CD4-positive, alpha-beta T cell treated with Interleukin-15 for 1 hour (primary cell): ENCODE measurements around the gene FAM110D.

Experiments
- DNase-seq: peaks from one replicate; pipeline ENCODE4 v3.0.0-alpha.2; 2020

FAM110D gene

GRCh38 chr1:26158908-26159742 is at the start of gene FAM110D:
TSS of gene FAM110D (plus strand) at chr1:26159079. CDS start at chr1:26161292, 2,213 bp downstream.
- no peak for DNase-seq

- DNase-seq: no peak
Observed at GRCh38 chr1:26109229-26110164, 49.4 kb upstream of the FAM110D start.

GRCh38 chr1:26110731-26111529 is 47.9 kb upstream of the FAM110D start:
- DNase-seq: peak; percentile 69

- peak; percentile 94 for DNase-seq
Observed at GRCh38 chr1:26111530-26112406, 47.1 kb upstream of the FAM110D start, which contains the start of gene PDIK1L. TSS of gene PDIK1L (plus strand) at chr1:26111824. CDS start at chr1:26114309, 2,485 bp downstream.

GRCh38 chr1:26112407-26112775 is 46.5 kb upstream of the FAM110D start:
- no peak for DNase-seq

GRCh38 chr1:26114165-26114927 is 44.5 kb upstream of the FAM110D start:
- no peak for DNase-seq

- no peak for DNase-seq
Observed at GRCh38 chr1:26119892-26120608, 38.8 kb upstream of the FAM110D start.

GRCh38 chr1:26121854-26122773 is 36.8 kb upstream of the FAM110D start:
- DNase-seq: no peak

GRCh38 chr1:26122988-26123973 is 35.6 kb upstream of the FAM110D start:
- DNase-seq: no peak

- DNase-seq: no peak
Observed at GRCh38 chr1:26124418-26125331, 34.2 kb upstream of the FAM110D start.

GRCh38 chr1:26125382-26125781 is 33.5 kb upstream of the FAM110D start:
- DNase-seq: no peak

GRCh38 chr1:26125946-26126320 is 32.9 kb upstream of the FAM110D start:
- no peak for DNase-seq

- peak; percentile 73 for DNase-seq
Observed at GRCh38 chr1:26126321-26127084, 32.4 kb upstream of the FAM110D start.

- no peak for DNase-seq
Observed at GRCh38 chr1:26127235-26128163, 31.4 kb upstream of the FAM110D start.

GRCh38 chr1:26129778-26130177 is 29.1 kb upstream of the FAM110D start:
- DNase-seq: no peak
